ENCODE results near the gene ARHGEF6.

Gene ARHGEF6

GRCh38 chrX:136829413-136829812 is 48.7 kb upstream of the ARHGEF6 start (continued):
- TF ChIP-seq ZBTB8A (tag by site-specific recombination; IDR thresholded peaks at IDR 0.05) (no peak), ZNF112 (tag by site-specific recombination; IDR thresholded peaks at IDR 0.05) (no peak), ZNF629 (tag by site-specific recombination; IDR thresholded peaks at IDR 0.05) (no peak), IKZF3 (tag by site-specific recombination; IDR thresholded peaks at IDR 0.05) (no peak), ZSCAN18 (tag by site-specific recombination; IDR thresholded peaks at IDR 0.05) (no peak)

- Histone ChIP-seq H3K4me1 (ENCODE audit: control insufficient read depth, insufficient read depth, low read length) (peaks cover 2% of the 10 kb centered on the region; the same call in 1 of the 2 replicates), H3K27ac (ENCODE audit: extremely low read depth, low read depth, low read length) (no peak overlapping the region), H3K4me3 (ENCODE audit: low read depth, low read length) (no peak overlapping the region), H3K36me3 (ENCODE audit: control insufficient read depth in 2 of 2, insufficient read depth in 1 of 2, low read length in 2 of 2) (no peaks in the 10 kb centered on the region; a peak in 1 of 3 replicates), H3K9me3 (ENCODE audit: control insufficient read depth, insufficient read depth, low read depth, low read length) (no peaks in the 10 kb centered on the region)
- ChIA-PET CTCF (no interaction called here), POLR2A (no interaction called here)
- TF ChIP-seq ZNF146 (tag by site-specific recombination; IDR thresholded peaks at IDR 0.05) (no peak), ZNF768 (tag by site-specific recombination; IDR thresholded peaks at IDR 0.05) (no peak), REST (tag by site-specific recombination; IDR thresholded peaks at IDR 0.05) (no peak), ZNF549 (tag by site-specific recombination; IDR thresholded peaks at IDR 0.05) (no peak), ZNF792 (tag by site-specific recombination; IDR thresholded peaks at IDR 0.05) (no peak), BCL11B (tag by site-specific recombination; IDR thresholded peaks at IDR 0.05; ENCODE audit: low read depth) (no peak), ZNF223 (tag by site-specific recombination; IDR thresholded peaks at IDR 0.05) (no peak), PBX3 (CRISPR knock-in tag; IDR thresholded peaks at IDR 0.05) (no peak), PRDM10 (tag by site-specific recombination; IDR thresholded peaks at IDR 0.05) (no peak), ZNF843 (tag by site-specific recombination; IDR thresholded peaks at IDR 0.05) (no peak), KLF10 (tag by site-specific recombination; IDR thresholded peaks at IDR 0.05) (no peak)
Measured at GRCh38 chrX:136828830-136829229, 48.1 kb upstream of the ARHGEF6 start.

Measured in HEK293 (cell line).